Natural killer cell treated with Interleukin-12 subunit alpha and Interleukin-12 subunit beta and Interleukin-15 and Interleukin-18, amount 100 ng/mL, for 72 hours (primary cell): Measurements from ENCODE around the gene DDX20. TPM values are rescaled to one million over a fixed set of nuclear protein-coding genes. Genes with fewer than 3 reads are reported as not detected.
"Not testable (repeated sequence)": the region's sequence is repeated elsewhere in the genome, so short reads cannot be mapped to it uniquely, and the experiment has no call there.

ENCODE experiments used
- ATAC-seq, 2 donors: fragments of 150-1000 bp; cut with Tn5 transposase in 1 of 2; sonication (Bioruptor Pico), chemical (Tn5 transposase) in 1 of 2; 2 replicates each; pipeline ENCODE4 v1.10.0; 2021
- DNase-seq: peaks from one replicate; pipeline ENCODE4 v3.0.0; 2022; ENCODE audit warnings: low spot score
- H3K27ac Mint-ChIP-seq, 2 donors: 1 replicate in 1 of 2; 2 replicates in 1 of 2; pipeline ENCODE4 v1.8.0; 2022; ENCODE audit warnings: mixed read lengths in 2 of 2, mild to moderate bottlenecking in 1 of 2, moderate library complexity in 1 of 2
- H3K27me3 Mint-ChIP-seq, 2 donors: 1 replicate in 1 of 2; 2 replicates in 1 of 2; pipeline ENCODE4 v1.8.0; 2022; ENCODE audit warnings: mixed read lengths in 2 of 2
- H3K36me3 Mint-ChIP-seq: one replicate; pipeline ENCODE4 v1.8.0; 2022; ENCODE audit warnings: mixed read lengths
- H3K4me1 Mint-ChIP-seq, 2 donors: 1 replicate in 1 of 2; 2 replicates in 1 of 2; pipeline ENCODE4 v1.8.0; 2022; ENCODE audit warnings: low read depth in 2 of 2, mixed read lengths in 2 of 2, mild to moderate bottlenecking in 1 of 2
- H3K4me3 Mint-ChIP-seq: one replicate; pipeline ENCODE4 v1.8.0; 2022; ENCODE audit warnings: mixed read lengths
- H3K9me3 Mint-ChIP-seq: 2 replicates; pipeline ENCODE4 v1.8.0; 2022; ENCODE audit warnings: mixed read lengths
- total RNA-seq, 2 donors: library from RNA; stranded (reverse); gene quantifications; one replicate each; pipeline ENCODE4 v1.2.3, GENCODE V29; 2022

Gene DDX20
- total RNA-seq, 2 donors from 2014 or later, result 18.5 to 22.7 TPM

GRCh38 chr1:111799722-111800121 is 44.0 kb downstream of the DDX20 start:
- not testable (repeated sequence) for H3K4me3 Mint-ChIP-seq, H3K27ac Mint-ChIP-seq, H3K27me3 Mint-ChIP-seq, H3K4me1 Mint-ChIP-seq, DNase-seq, H3K36me3 Mint-ChIP-seq, ATAC-seq, H3K9me3 Mint-ChIP-seq

DNA sequence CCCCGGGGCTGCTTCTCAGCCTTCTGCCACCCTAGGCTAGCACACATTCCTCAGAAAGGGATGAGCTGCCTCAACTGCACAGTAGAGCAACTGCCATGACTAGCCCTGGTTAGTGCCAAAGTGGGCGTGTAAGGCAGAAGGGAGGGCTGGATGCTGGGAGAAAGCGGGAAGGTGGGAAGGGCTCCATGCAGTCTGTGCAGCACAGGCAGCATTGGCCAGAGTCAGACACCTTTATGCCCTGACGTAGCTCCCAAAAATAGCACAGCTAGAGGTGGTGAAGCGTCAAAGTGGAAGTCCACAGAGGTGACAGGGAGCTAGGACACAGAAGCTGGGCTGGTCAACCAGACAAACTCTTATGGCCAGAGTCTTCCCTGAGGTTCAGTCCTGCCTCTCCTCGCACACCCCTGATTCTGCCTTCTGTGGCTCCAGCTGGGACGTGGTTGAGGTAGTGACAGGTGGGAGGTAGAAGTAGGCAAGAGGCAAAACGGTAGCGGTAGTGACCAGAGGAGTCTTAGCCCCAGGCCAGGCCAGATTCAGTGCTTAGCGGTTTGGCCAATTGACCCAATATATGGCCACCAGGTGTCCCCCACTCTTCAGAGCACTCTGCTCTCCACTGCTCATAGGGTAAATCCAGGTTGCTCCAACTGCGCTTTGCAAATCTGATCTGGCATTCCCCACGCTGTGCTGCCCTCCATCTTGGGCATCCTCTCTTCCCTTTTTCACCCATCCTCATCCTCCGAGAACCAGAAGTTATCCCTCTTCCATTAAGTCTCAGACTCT is 45.6 kb downstream of the DDX20 start:
- Mint-ChIP-seq H3K9me3 (no peaks in the 10 kb centered on the region), H3K27me3 (peaks cover 2 to 6% of the 10 kb centered on the region in 2 donors), H3K4me3 (no peak overlapping the region), H3K36me3 (no peaks in the 10 kb centered on the region), H3K27ac (no peak overlapping the region), H3K4me1 (no peaks in the 10 kb centered on the region)
- no peak for DNase-seq
- ATAC-seq, result no peak

GRCh38 chr1:111802110-111802509 is 46.4 kb downstream of the DDX20 start:
- no peaks in the 10 kb centered on the region for H3K4me1 Mint-ChIP-seq
- ATAC-seq (no peak), DNase-seq (no peak)
- H3K4me3 Mint-ChIP-seq, result no peak overlapping the region
- no peaks in the 10 kb centered on the region for H3K36me3 Mint-ChIP-seq
- no peak overlapping the region for H3K27ac Mint-ChIP-seq
- no peaks in the 10 kb centered on the region for H3K9me3 Mint-ChIP-seq
- peaks cover 2 to 6% of the 10 kb centered on the region in 2 donors for H3K27me3 Mint-ChIP-seq

DNA sequence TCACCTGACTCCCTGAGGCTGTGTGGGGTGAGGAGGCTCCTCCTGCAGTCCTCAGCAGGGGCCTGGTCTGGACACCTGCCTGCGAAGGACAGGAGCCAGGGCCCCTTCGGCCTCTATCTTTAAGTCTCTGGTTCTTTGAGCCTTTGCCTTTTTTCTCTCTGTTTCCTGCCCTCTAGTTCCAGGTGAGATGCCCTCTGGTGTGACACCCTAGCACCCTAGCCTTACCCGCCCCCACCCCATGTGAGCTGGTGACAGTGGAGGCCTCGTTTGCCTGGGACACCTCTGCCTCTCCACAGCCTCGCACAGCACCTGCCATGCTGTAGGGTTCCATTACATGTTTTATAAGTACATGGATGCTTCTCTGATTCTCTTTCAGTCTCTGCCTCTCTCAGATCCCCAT is 47.3 kb downstream of the DDX20 start:
- Mint-ChIP-seq H3K9me3 (no peaks in the 10 kb centered on the region), H3K36me3 (no peaks in the 10 kb centered on the region), H3K4me3 (no peak overlapping the region), H3K27ac (no peak overlapping the region), H3K4me1 (no peaks in the 10 kb centered on the region), H3K27me3 (peaks cover 2 to 6% of the 10 kb centered on the region in 2 donors)
- DNase-seq (no peak), ATAC-seq (no peak)

- Mint-ChIP-seq H3K9me3 (no peaks in the 10 kb centered on the region), H3K27ac (no peak overlapping the region), H3K27me3 (peaks cover 2 to 6% of the 10 kb centered on the region in 2 donors), H3K4me3 (no peak overlapping the region), H3K36me3 (no peaks in the 10 kb centered on the region), H3K4me1 (no peaks in the 10 kb centered on the region)
- DNase-seq, result no peak
- no peak for ATAC-seq
Measured at GRCh38 chr1:111803951-111804350, 48.2 kb downstream of the DDX20 start.

DNA sequence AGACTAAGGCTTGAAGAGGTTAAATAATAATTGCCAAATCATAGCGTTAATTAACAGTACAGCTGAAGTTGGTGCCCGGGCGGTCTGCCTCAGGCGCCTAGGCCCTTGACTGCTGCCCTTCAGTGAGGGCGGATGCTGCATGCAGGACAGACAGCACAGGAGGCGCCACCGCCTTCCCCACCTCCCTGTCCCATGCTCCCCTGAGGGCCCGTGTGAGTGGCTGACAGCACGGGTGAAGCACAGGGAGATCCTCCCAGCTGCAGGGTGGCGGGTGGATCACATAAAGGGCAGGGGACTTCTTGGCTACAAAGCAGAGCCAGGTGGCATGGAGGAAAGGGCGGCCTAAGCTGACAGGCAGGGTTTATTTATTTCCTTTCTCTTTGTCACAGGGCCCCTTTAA is 49.1 kb downstream of the DDX20 start:
- Mint-ChIP-seq H3K4me1 (no peaks in the 10 kb centered on the region), H3K9me3 (no peaks in the 10 kb centered on the region), H3K27me3 (peaks cover 0 to under 1% of the 10 kb centered on the region in 2 donors), H3K27ac (no peak overlapping the region), H3K36me3 (no peaks in the 10 kb centered on the region), H3K4me3 (no peak overlapping the region)
- DNase-seq (no peak), ATAC-seq (no peak)

DNA sequence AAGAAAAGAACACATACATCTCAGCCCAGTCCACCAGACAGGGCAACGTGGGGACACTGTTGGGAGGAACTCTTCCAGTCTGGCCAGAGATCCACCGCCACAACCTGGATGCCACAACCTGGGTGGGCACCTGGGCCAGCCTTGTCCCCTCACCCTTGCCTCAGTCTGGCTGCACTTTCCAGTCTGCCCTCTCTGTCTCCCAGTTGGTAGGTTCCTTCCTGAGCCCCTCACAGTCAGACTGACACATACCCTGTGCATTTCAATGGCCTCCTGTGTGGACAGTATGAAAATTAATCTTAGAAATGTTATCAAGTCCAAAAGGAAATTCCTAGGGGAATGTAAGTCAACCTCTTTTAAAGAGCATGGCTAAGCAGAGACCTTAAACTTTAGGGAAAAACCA is 49.5 kb downstream of the DDX20 start:
- Mint-ChIP-seq H3K9me3 (no peaks in the 10 kb centered on the region), H3K27ac (no peak overlapping the region), H3K27me3 (no peaks in the 10 kb centered on the region)

GRCh38 chr1:111811891-111812290 is 56.2 kb downstream of the DDX20 start:
- DNase-seq (no peak), ATAC-seq (no peak)
- Mint-ChIP-seq H3K27me3 (no peaks in the 10 kb centered on the region), H3K27ac (no peak overlapping the region), H3K4me3 (no peak overlapping the region), H3K36me3 (no peaks in the 10 kb centered on the region), H3K4me1 (no peaks in the 10 kb centered on the region), H3K9me3 (no peaks in the 10 kb centered on the region)

More for the DNA sequence above, 49.5 kb downstream of the DDX20 start:
- H3K4me3 Mint-ChIP-seq, result no peak overlapping the region
- DNase-seq, result no peak
- H3K36me3 Mint-ChIP-seq, result no peaks in the 10 kb centered on the region
- ATAC-seq, result no peak
- no peaks in the 10 kb centered on the region for H3K4me1 Mint-ChIP-seq

DNA sequence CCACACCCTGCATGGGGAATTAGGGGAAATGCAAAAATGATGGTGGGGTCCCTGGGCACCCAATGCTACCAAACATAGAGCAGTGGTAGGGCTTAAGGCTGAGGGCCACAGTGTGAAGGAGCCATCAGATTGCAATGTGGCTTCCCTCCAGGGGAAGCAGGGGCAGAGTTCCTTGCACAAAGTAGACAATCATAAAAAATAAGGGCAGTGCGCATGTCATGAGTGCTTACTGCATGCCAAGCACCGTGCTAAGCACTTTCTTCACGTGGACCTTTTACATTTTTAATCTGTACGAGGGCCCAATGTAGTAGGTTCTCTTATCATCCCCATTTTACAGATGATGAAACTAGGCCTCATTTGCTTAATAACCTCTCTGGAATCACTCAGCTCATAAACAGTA is 56.6 kb downstream of the DDX20 start:
- H3K4me1 Mint-ChIP-seq, result no peaks in the 10 kb centered on the region
- H3K9me3 Mint-ChIP-seq, result no peaks in the 10 kb centered on the region
- DNase-seq (no peak), ATAC-seq (no peak)
- no peak overlapping the region for H3K27ac Mint-ChIP-seq
- H3K36me3 Mint-ChIP-seq, result no peaks in the 10 kb centered on the region
- no peaks in the 10 kb centered on the region for H3K27me3 Mint-ChIP-seq
- no peak overlapping the region for H3K4me3 Mint-ChIP-seq

GRCh38 chr1:111813440-111814304 is 58.0 kb downstream of the DDX20 start:
- no peak overlapping the region for H3K4me3 Mint-ChIP-seq
- no peak overlapping the region for H3K27ac Mint-ChIP-seq
- ATAC-seq (no peak), DNase-seq (no peak)
- H3K9me3 Mint-ChIP-seq, result no peaks in the 10 kb centered on the region
- no peaks in the 10 kb centered on the region for H3K27me3 Mint-ChIP-seq
- H3K36me3 Mint-ChIP-seq, result no peaks in the 10 kb centered on the region
- H3K4me1 Mint-ChIP-seq, result no peaks in the 10 kb centered on the region

GRCh38 chr1:111814305-111814628 is 58.6 kb downstream of the DDX20 start:
- ATAC-seq (no peak), DNase-seq (no peak)
- Mint-ChIP-seq H3K36me3 (no peaks in the 10 kb centered on the region), H3K27me3 (peaks cover 0 to 2% of the 10 kb centered on the region in 2 donors), H3K27ac (no peak overlapping the region), H3K9me3 (no peaks in the 10 kb centered on the region), H3K4me3 (no peak overlapping the region), H3K4me1 (no peaks in the 10 kb centered on the region)

GRCh38 chr1:111814642-111815041 is 58.9 kb downstream of the DDX20 start:
- Mint-ChIP-seq H3K4me1 (no peaks in the 10 kb centered on the region), H3K27me3 (peaks cover 0 to 2% of the 10 kb centered on the region in 2 donors), H3K27ac (no peak overlapping the region), H3K36me3 (no peaks in the 10 kb centered on the region), H3K4me3 (no peak overlapping the region), H3K9me3 (no peaks in the 10 kb centered on the region)
- DNase-seq, result no peak
- ATAC-seq, result no peak
